Hepatocyte (in vitro differentiated cells): ENCODE data around the gene HNRNPUL1. TPM values are rescaled to one million over a fixed set of nuclear protein-coding genes. Genes with fewer than 3 reads are reported as not detected.

Source experiments
- DNase-seq: peaks from one replicate; pipeline ENCODE4 v3.0.0-alpha.2; 2016; ENCODE audit warnings: low spot score
- H2AFZ ChIP-seq: fragments of 200-600 bp; sonication (generic); 2 replicates; pipeline ENCODE4 v1.6.0; 2016; ENCODE audit warnings: antibody characterized with exemption, mild to moderate bottlenecking
- H3K27ac ChIP-seq: fragments of 200-600 bp; sonication (generic); 2 replicates; pipeline ENCODE4 v1.5.1; 2016; ENCODE audit warnings: mild to moderate bottlenecking
- H3K27me3 ChIP-seq: fragments of 200-600 bp; sonication (generic); 2 replicates; pipeline ENCODE4 v1.6.1; 2016
- H3K36me3 ChIP-seq: fragments of 200-600 bp; sonication (generic); replicated peaks from 2 replicates; pipeline ENCODE4 v1.5.1; 2016; ENCODE audit warnings: low read depth; ENCODE audit not compliant: insufficient read depth
- H3K4me1 ChIP-seq: fragments of 200-600 bp; sonication (generic); 2 replicates; pipeline ENCODE4 v1.5.1; 2016; ENCODE audit warnings: mild to moderate bottlenecking, moderate library complexity; ENCODE audit not compliant: insufficient read depth
- H3K4me2 ChIP-seq: fragments of 200-600 bp; sonication (generic); 2 replicates; pipeline ENCODE4 v1.6.0; 2016
- H3K4me3 ChIP-seq: fragments of 200-600 bp; sonication (generic); 2 replicates; pipeline ENCODE4 v1.5.1; 2016; ENCODE audit warnings: mild to moderate bottlenecking
- H3K79me2 ChIP-seq: fragments of 200-600 bp; sonication (generic); 2 replicates; pipeline ENCODE4 v1.6.0; 2017; ENCODE audit warnings: mild to moderate bottlenecking
- H3K9me2 ChIP-seq: fragments of 200-600 bp; sonication (generic); replicated peaks from 2 replicates; pipeline ENCODE4 v1.6.0; 2017; ENCODE audit warnings: mild to moderate bottlenecking; ENCODE audit not compliant: insufficient read depth
- H3K9me3 ChIP-seq: fragments of 200-600 bp; sonication (generic); 2 replicates; pipeline ENCODE4 v1.5.1; 2016; ENCODE audit warnings: low read depth, mild to moderate bottlenecking
- H4K20me1 ChIP-seq: fragments of 200-600 bp; sonication (generic); 2 replicates; pipeline ENCODE4 v1.6.0; 2016; ENCODE audit warnings: mild to moderate bottlenecking; ENCODE audit not compliant: insufficient read depth, poor library complexity, severe bottlenecking
- EZH2 ChIP-seq: fragments of 200-600 bp; sonication (generic); IDR thresholded peaks from 2 replicates; pipeline ENCODE4 v1.6.1; 2016; ENCODE audit warnings: antibody characterized with exemption, mild to moderate bottlenecking, borderline replicate concordance
- EZH2phosphoT487 ChIP-seq: fragments of 200-600 bp; sonication (generic); IDR thresholded peaks from one replicate; pipeline ENCODE4 v1.6.1; 2018; ENCODE audit warnings: antibody characterized with exemption, mild to moderate bottlenecking, low read depth, moderate library complexity; ENCODE audit not compliant: unreplicated experiment, severe bottlenecking
- WGBS: methylation state at CpG from one replicate; pipeline ENCODE4 v1.1.6; 2016; ENCODE audit warnings: low lambda C conversion rate; ENCODE audit errors: missing lambda C conversion rate; 5-methylcytosine and 5-hydroxymethylcytosine counted together
- polyA plus RNA-seq: library from polyadenylated mRNA; unstranded; fragments of >200 nt; fragmentation: Nextera tagmentation; extraction: Ambion mirVana; gene quantifications from 2 replicates; pipeline ENCODE4 v1.2.1, GENCODE V29; 2016
- total RNA-seq: library from RNA; depleted of rRNA; stranded (reverse); fragments of >200 nt; gene quantifications from 2 replicates; pipeline ENCODE4 v1.2.3, GENCODE V29; 2014
- TF ChIP-seq, protein P1 (sequence below): fragments of 200-600 bp; sonication (generic); IDR thresholded peaks from 2 replicates; pipeline ENCODE4 v1.5.1; 2016; ENCODE audit warnings: antibody characterized with exemption, mild to moderate bottlenecking; ENCODE audit not compliant: poor library complexity

HNRNPUL1 gene
- total and polyA plus RNA-seq, 2 experiments from 2014 or later = 98.5 to 115 TPM

DNA sequence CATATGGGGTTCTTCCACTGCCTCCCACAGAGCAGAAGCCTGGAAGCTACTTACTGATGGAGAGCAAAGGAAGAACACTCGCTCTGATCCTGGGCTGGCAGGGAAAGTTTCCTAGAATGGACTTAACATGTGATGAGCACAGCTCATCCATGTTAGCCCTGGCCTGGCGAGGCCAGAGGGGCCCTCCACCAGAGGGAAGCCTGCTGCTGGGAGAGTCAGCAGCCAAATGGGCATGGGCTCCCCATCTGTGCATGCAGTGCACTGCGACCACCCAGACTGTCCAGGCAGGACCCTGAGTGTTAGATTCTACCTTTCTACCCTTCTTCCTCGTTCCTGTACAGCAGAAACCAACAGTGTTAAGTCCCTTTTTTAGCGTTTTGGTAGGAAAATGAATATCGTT is 8.9 kb downstream of the HNRNPUL1 start:
- H3K27ac ChIP-seq = no peak overlapping the region
- H3K4me3 ChIP-seq = no peak overlapping the region
- no peaks in the 10 kb centered on the region for H3K4me1 ChIP-seq
- peaks cover 45% of the 10 kb centered on the region for H3K79me2 ChIP-seq
- peaks cover 10% of the 10 kb centered on the region for H4K20me1 ChIP-seq
- no peaks in the 10 kb centered on the region for H3K9me3 ChIP-seq
- TF ChIP-seq, protein P1, sequence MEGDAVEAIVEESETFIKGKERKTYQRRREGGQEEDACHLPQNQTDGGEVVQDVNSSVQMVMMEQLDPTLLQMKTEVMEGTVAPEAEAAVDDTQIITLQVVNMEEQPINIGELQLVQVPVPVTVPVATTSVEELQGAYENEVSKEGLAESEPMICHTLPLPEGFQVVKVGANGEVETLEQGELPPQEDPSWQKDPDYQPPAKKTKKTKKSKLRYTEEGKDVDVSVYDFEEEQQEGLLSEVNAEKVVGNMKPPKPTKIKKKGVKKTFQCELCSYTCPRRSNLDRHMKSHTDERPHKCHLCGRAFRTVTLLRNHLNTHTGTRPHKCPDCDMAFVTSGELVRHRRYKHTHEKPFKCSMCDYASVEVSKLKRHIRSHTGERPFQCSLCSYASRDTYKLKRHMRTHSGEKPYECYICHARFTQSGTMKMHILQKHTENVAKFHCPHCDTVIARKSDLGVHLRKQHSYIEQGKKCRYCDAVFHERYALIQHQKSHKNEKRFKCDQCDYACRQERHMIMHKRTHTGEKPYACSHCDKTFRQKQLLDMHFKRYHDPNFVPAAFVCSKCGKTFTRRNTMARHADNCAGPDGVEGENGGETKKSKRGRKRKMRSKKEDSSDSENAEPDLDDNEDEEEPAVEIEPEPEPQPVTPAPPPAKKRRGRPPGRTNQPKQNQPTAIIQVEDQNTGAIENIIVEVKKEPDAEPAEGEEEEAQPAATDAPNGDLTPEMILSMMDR = no peak
- no peak overlapping the region for H2AFZ ChIP-seq
- H3K4me2 ChIP-seq = no peak overlapping the region
- DNase-seq = no peak
- H3K27me3 ChIP-seq = no peaks in the 10 kb centered on the region
- no peaks in the 10 kb centered on the region for H3K9me2 ChIP-seq
- 97% methylated on average over 6 of the region's 6 CpGs for WGBS
- H3K36me3 ChIP-seq = peaks cover 17% of the 10 kb centered on the region

DNA sequence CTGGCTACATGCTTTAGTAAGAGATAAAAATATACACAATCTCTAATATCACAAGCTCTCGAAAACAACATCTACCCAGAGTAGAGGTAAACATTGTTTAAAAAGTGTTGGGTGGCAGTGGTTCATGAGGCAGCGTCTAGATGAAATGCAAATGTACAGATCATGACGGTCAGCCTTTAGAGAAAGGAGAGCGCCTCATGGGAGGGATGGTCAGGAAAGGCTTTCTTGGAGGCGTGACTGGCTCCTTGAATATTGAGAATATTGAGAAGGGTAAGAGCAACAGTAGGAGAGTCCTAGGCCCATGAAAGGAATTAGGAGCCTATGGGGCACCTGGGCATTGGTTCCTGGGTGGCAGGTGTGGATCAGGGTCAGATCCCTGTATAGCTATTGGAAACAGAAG is 10.6 kb downstream of the HNRNPUL1 start:
- DNase-seq = no peak
- Histone ChIP-seq H2AFZ (no peak overlapping the region), H3K79me2 (peaks cover 37% of the 10 kb centered on the region), H3K27me3 (no peaks in the 10 kb centered on the region), H3K4me2 (no peak overlapping the region), H3K4me3 (no peak overlapping the region), H3K36me3 (peaks cover 17% of the 10 kb centered on the region), H3K9me3 (no peaks in the 10 kb centered on the region), H3K27ac (no peak overlapping the region), H4K20me1 (peaks cover 6% of the 10 kb centered on the region), H3K4me1 (no peaks in the 10 kb centered on the region), H3K9me2 (no peaks in the 10 kb centered on the region)
- TF ChIP-seq EZH2phosphoT487 (no peak), EZH2 (no peak)
- TF ChIP-seq, protein P1 = no peak
- 96% methylated on average over 5 of the region's 5 CpGs for WGBS

DNA sequence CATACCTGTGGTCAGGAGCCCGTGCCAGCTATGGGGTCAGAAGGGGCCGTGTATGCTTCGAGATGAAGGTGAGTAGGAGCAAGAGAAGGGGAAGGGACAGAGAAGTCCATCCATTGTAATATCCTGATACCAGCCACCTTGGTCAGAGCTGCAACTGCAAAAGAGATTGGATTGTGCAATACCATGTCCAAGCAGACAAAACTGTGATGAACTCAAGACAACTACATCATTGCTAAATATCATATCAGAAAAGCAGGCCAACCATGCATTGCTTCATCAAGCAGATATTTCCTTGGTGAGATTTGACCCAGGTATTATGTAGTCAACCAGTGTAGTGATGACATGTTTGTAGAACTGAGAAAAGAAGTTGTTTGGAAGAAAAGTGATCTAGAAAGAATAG is 12.1 kb downstream of the HNRNPUL1 start:
- Histone ChIP-seq H3K9me2 (no peaks in the 10 kb centered on the region), H3K4me2 (no peak overlapping the region), H4K20me1 (peaks cover 4% of the 10 kb centered on the region), H3K9me3 (no peaks in the 10 kb centered on the region), H3K27ac (no peak overlapping the region), H3K79me2 (peaks cover 27% of the 10 kb centered on the region), H3K27me3 (no peaks in the 10 kb centered on the region), H2AFZ (no peak overlapping the region), H3K4me3 (no peak overlapping the region), H3K4me1 (no peaks in the 10 kb centered on the region), H3K36me3 (peaks cover 17% of the 10 kb centered on the region)
- WGBS = 81% methylated on average over 3 of the region's 3 CpGs
- no peak for TF ChIP-seq EZH2
- TF ChIP-seq, protein P1 = no peak
- TF ChIP-seq EZH2phosphoT487 = no peak
- DNase-seq = peak; percentile 20

DNA sequence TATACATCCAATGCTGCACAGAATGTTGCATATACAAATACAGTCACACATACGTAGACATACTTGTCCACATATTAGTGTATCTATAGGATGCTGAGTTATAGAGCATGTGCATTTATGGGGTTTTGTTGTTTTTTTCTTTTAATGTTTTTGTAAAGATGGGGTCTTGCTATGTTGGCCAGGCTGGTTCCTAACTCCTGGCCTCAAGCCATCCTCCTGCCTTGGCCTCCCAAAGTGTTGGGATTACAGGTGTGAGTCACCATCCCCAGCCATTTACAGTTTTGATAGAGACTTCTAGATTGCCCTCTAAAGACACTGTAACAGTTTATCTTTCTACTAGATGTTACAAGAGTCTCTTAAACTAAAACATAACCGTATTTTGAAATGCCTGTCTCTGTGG is 14.3 kb downstream of the HNRNPUL1 start:
- DNase-seq = no peak
- Histone ChIP-seq H3K4me1 (no peaks in the 10 kb centered on the region), H3K9me2 (no peaks in the 10 kb centered on the region), H3K9me3 (no peaks in the 10 kb centered on the region), H3K36me3 (peaks cover 14% of the 10 kb centered on the region), H4K20me1 (no peaks in the 10 kb centered on the region), H3K79me2 (peaks cover 24% of the 10 kb centered on the region), H3K27me3 (no peaks in the 10 kb centered on the region), H3K4me2 (no peak overlapping the region), H3K4me3 (no peak overlapping the region), H3K27ac (no peak overlapping the region), H2AFZ (no peak overlapping the region)
- WGBS = 98% methylated on average over 2 of the region's 2 CpGs
- TF ChIP-seq EZH2phosphoT487 = no peak
- no peak for TF ChIP-seq EZH2
- TF ChIP-seq, protein P1 = no peak
